GM12878 (cell line): ENCODE results near the gene ARHGAP32.

Experiments used
- ATF2 ChIP-seq: IDR thresholded peaks from 2 replicates; pipeline ENCODE4 v1.6.1; 2012; ENCODE audit warnings: low read length, inconsistent platforms
- ATF3 ChIP-seq: IDR thresholded peaks from 2 replicates; pipeline ENCODE4 v1.6.1; 2011; ENCODE audit warnings: low read depth, mild to moderate bottlenecking, low read length, moderate library complexity, borderline replicate concordance; ENCODE audit errors: extremely low read depth
- CTCF ChIP-seq, 3 experiments: IDR thresholded peaks in 2 of 3; conservative IDR thresholded peaks in 1 of 3; 2 replicates each; pipeline ENCODE4 v1.5.1; 2011; ENCODE audit warnings: low read depth in 3 of 3, low read length in 3 of 3, mild to moderate bottlenecking in 3 of 3, control low read depth in 2 of 3, moderate library complexity in 2 of 3, inconsistent platforms in 1 of 3, mixed read lengths in 1 of 3; ENCODE audit not compliant: control insufficient read depth in 2 of 3, insufficient read depth in 1 of 3; ENCODE audit errors: extremely low read depth in 1 of 3
- EP300 ChIP-seq, 2 experiments: fragments of 150-350 bp in 1 of 2; IDR thresholded peaks; 2 replicates each; pipeline ENCODE4 v1.6.1; 2011 to 2012; ENCODE audit warnings: low read depth in 2 of 2, low read length in 2 of 2, borderline replicate concordance in 1 of 2, improper control_type of control experiment in 1 of 2, inconsistent platforms in 1 of 2; ENCODE audit not compliant: control insufficient read depth in 1 of 2
- HCFC1 ChIP-seq: fragments of 150-350 bp; IDR thresholded peaks from 2 replicates; pipeline ENCODE4 v1.6.1; 2014; ENCODE audit warnings: low read length
- RELA ChIP-seq: fragments of 450-650 bp; IDR thresholded peaks from 2 replicates; pipeline ENCODE4 v1.8.0; 2014; ENCODE audit warnings: borderline replicate concordance; ENCODE audit not compliant: partially characterized antibody
- TBL1XR1 ChIP-seq: IDR thresholded peaks from 2 replicates; pipeline ENCODE4 v1.6.1; 2012; ENCODE audit warnings: low read depth, low read length, improper control_type of control experiment
- ZNF24 ChIP-seq: fragments of 450-650 bp; IDR thresholded peaks from 2 replicates; pipeline ENCODE4 v1.6.1; 2017; ENCODE audit warnings: antibody characterized with exemption, mild to moderate bottlenecking

GRCh38 chr11:128916681-128917080 is 275.4 kb downstream of the ARHGAP32 start:
- TF ChIP-seq RELA: no peak
- no peak for TF ChIP-seq EP300 (IDR thresholded peaks at IDR 0.05; ENCODE audit: borderline replicate concordance in 1 of 2, control insufficient read depth in 1 of 2, low read depth in 2 of 2, low read length in 2 of 2)
- no peak for TF ChIP-seq ATF3
- no peak for TF ChIP-seq HCFC1
- no peak for TF ChIP-seq ATF2
- TF ChIP-seq CTCF (IDR thresholded peaks at IDR 0.05 in 2 of 3, conservative IDR thresholded peaks at IDR 0.05 in 1 of 3; ENCODE audit: control insufficient read depth in 2 of 3, extremely low read depth in 1 of 3, insufficient read depth in 1 of 3, low read depth in 3 of 3, low read length in 3 of 3): no peak
- TF ChIP-seq ZNF24: no peak
- no peak for TF ChIP-seq TBL1XR1
